NCI-H510A (cell line): ENCODE measurements around the gene ABCC5.
"Not testable (repeated sequence)": the region's sequence is repeated elsewhere in the genome, so short reads cannot be mapped to it uniquely, and the experiment has no call there.

Source experiments
- DNase-seq: peaks from one replicate; lab custom pipeline; 2025; lab: John Stamatoyannopoulos, UW

The ABCC5 gene

GRCh38 chr3:184016169-184016570, 1.5 kb downstream of the ABCC5 start:
- DNase-seq: no peak

DNA sequence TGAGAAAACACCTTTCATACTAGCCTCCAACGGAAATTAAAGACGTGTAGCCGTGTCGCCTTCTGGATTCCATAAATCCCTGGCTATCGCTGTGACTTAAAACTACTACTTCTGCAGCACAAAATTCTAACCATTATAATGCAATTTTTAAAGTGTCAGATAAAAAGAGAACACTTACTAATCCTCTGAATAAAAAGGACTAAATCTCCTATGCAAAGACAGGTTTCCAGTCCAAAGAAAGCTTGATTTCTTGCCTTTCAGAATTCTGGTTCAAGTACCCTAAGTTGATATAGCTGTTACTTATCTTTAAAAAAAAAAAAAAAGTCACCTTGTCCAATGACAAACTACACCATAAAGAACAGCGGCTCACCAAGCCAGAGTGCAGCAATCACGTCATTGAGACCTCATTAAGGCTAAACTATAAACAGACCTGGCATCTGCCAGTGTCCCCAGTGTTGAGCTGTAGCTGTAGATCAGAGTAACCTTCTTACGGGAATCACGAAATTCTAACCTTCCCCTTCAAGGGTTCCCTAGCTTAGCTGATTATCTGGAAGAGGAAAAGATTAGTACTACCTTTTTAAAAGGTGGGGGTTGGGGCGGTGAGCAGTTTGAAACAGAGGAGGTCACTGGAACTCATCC, 2.2 kb downstream of the ABCC5 start:
- DNase-seq: no peak

DNA sequence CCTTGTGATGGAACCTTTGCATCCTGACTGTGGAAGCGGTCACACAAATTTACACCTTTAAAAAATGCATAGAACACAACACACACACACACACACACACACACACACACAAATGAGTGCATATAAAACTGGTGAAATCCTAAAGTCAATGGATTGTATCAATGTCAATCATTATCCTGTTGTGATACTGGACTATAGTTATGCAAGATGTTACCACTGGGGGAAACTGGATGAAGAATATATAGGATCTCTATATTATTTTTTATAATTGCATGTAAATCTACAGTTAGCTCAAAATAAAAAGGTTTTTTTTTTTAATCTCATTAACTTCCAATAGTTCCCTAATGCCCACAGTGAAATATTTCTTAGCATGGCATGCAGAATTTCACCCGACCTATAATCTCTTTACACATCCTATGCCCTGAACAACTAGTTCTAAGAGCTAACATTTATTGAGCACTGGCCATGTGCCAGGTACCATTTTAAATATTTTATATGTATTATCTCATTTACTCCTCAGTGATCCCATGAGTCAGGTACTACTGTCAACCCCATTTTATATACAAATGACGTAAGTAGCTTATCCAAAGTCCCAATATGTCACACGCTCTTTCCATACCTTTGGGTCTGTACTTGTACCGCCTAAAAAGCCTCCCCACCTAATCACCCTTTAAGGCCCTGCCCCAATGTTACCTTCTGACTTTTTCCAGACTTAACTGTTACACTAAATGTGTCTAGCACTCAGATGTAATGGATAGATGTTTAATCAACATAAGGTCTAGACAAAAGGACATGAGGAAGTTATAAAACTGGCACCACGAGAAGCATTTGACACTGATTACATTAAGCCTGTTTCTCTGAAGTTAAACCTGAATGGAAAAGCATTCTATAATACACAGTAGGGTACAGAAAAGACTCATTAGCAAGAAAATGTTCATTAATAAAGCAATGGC, 5.5 kb downstream of the ABCC5 start:
- no peak for DNase-seq

- no peak for DNase-seq
Measured at GRCh38 chr3:184011230-184011876, 6.3 kb downstream of the ABCC5 start.

- DNase-seq: no peak
Measured at GRCh38 chr3:184008161-184008560, 9.5 kb downstream of the ABCC5 start.

- DNase-seq: not testable (repeated sequence)
Measured at GRCh38 chr3:184007143-184007813, 10.4 kb downstream of the ABCC5 start.

GRCh38 chr3:184005941-184006507, 11.7 kb downstream of the ABCC5 start:
- peak; percentile 85 for DNase-seq

DNA sequence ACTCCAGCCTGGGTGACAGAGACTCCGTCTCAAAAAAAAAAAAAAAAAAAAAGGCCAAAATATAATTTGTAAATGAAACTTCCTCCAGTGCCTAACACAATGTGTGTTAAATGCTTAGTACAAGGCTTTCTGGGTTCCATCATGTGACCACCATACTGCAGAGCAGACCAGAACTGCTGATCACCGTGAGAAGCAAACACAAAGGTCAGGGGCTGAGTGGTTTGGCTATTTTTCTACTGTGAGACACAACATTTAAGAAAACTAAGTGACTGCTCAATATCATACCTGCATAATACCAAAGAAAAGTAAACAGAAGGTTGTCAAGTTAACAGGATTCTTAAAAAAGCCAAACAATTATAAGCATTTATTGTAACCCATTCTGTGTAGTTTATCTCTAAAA, 13.2 kb downstream of the ABCC5 start:
- no peak for DNase-seq

DNA sequence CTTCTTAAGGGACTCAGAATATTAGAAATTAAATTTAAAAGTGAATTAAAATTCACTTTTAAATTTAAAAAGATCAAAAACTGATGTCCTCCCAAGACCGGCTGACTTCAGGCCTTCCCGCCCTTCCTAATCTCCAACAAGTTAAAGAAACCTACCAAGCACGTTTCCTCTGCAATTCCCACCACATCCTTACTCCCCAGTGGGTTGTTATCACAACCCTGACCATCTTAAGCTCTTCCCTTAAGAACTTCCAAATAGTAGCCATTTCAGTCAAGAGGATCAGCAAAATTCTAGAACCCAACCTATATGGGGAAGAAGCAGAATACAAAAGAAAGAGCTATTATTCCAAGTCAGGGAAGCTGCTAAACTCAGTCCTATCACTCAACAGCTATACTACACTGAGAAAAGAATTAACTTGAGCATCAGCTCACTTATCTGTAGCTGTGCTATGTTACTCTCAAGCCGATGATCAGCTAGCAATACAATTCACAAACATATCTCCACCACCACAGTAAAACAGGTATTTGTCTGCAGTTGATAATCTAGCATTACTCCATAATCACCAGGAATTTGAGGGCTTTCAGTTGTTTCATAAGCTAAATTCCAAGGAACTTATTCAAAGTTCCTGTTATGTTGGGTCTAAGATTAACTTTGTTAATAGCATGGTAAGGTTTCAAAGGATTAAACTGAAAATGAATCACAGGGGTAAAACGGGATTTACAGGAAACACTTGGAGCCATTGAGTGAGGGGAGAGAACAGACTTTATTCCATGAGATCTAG, 14.3 kb downstream of the ABCC5 start:
- DNase-seq: no peak

DNA sequence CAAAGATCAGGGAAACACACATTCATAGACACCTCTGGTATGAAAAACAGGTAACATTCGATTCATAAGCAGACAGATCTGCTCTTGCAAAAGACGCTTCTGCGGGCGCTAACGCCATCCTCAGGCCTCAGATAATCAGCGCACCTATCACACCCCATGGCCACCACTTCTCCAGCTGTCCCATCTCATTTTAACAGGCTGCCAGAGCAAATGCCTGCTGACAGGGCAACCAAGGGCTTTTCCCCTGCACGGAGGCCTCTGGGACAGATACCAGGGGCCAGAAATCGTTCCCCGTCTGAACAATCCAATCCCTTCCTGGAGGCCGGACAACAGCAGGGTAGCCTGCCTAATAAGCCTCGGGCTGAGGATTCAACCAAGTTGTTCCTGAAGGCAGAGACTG, 15.2 kb downstream of the ABCC5 start:
- no peak for DNase-seq

DNA sequence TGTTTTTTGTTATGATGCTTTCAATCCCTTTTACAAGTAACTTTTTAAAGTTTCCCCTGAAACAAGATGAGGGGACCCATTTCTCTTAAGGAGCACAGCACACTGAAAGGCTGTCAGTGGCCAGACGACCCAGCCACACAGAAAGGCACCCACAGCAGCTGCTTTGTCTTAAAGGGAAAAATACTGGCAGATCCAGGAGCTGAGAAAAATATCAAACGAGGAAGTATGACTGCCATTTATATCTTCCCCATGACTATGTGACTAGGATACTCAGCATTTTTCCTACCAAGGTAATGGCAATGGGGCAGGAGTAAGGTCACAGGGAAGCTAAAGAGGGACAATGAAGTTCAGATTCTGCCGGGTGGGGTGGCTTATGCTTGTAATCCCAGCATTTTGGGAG, 15.9 kb downstream of the ABCC5 start:
- DNase-seq: no peak

- DNase-seq: peak; percentile 26
Measured at GRCh38 chr3:183991403-183991802, 26.3 kb downstream of the ABCC5 start.

GRCh38 chr3:183988216-183988790, 29.4 kb downstream of the ABCC5 start:
- DNase-seq: no peak

DNA sequence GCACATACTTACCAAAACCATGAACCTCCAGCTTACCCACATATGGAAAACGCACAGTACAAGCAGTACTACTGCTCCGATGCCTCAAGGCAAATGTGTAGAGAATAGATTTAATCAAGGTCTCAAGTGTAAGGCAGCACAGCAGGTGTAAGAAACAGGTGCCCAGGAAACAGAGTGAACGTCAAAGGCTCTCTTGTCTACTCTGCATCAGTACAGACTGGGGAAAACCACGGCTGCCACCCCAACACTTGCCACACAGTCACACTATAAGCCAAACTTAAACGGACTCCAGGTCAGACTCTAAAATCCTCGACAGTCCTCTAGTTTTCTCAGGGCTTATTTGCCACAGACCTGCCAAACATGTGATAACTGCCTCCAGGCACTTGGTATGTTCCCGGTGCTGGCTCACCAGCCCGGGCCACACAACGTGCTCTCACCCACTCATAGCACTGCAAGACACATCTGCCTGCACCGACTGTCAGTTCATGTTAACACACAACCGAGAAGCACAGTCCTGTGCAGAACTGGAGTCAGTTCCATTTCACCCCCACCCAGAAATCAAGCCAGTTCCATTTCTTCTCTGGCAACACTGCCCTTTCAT, 30.6 kb downstream of the ABCC5 start:
- no peak for DNase-seq

GRCh38 chr3:183984749-183985729, 32.6 kb downstream of the ABCC5 start:
- no peak for DNase-seq

DNA sequence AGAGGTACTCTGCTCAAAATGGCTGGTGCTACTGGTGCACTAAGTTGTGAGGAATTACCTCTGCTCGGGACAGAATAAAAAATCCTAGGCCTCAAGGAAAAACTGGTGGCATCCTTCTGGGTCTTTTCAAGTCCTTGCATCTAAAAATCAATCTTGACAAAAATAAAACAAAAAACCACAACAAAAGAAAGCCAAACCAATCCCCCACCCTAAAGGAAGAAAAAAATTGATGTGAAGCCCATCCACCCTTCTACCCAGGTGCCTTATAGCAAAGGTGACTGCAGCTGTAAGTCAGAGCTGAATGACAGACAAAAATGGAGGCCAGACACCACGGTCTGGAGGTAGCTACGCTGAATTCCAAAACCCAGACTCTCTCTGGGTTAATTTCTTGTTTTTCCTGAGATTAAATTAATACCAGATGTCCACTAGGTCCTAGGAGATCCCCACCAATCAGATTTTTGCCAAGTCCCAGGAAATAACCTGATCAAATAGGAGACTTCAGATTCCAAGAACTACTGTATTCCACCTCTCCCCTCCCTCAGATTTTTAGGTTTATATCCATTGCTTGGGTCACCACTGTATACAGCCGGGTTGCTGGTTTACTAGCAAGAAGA, 33.5 kb downstream of the ABCC5 start:
- no peak for DNase-seq

GRCh38 chr3:183981990-183982644, 35.6 kb downstream of the ABCC5 start:
- no peak for DNase-seq

- DNase-seq: peak; percentile 13
Measured at GRCh38 chr3:183980403-183980802, 37.3 kb downstream of the ABCC5 start.
